ENCODE data around the gene AGBL3. TPM values are rescaled to one million over a fixed set of nuclear protein-coding genes. Genes with fewer than 3 reads are reported as not detected.

AGBL3 gene
- total and polyA plus RNA-seq, 9 of the 15 experiments (the other 6 are each of a cell fraction or from before 2014, with no cell fraction given), result 0.54 to 2.9 (median 1.7) TPM

- TF ChIP-seq E4F1 (CRISPR knock-in tag; IDR thresholded peaks at IDR 0.05; ENCODE audit: borderline replicate concordance), result no peak
- no peak for TF ChIP-seq MLX (CRISPR knock-in tag; conservative IDR thresholded peaks at IDR 0.05)
- TF ChIP-seq SAP30 (IDR thresholded peaks at IDR 0.05; ENCODE audit: borderline replicate concordance, insufficient read depth, low read depth, low read length, poor library complexity, severe bottlenecking), result no peak
- no peak for TF ChIP-seq ID3 (CRISPR knock-in tag; IDR thresholded peaks at IDR 0.05)
- no peak for TF ChIP-seq ID3 (tag; IDR thresholded peaks at IDR 0.05)
- TF ChIP-seq ETS2 (tag; IDR thresholded peaks at IDR 0.05; ENCODE audit: borderline replicate concordance, poor library complexity, severe bottlenecking), result no peak
- no peak for TF ChIP-seq CCAR2 (IDR thresholded peaks at IDR 0.05; ENCODE audit: low read depth, low read length)
- no peak for TF ChIP-seq SMARCB1 (IDR thresholded peaks at IDR 0.05; ENCODE audit: insufficient read length, low read depth)
- no peak for TF ChIP-seq MIER1 (IDR thresholded peaks at IDR 0.05; ENCODE audit: low read depth)
- TF ChIP-seq ILF3 (IDR thresholded peaks at IDR 0.05; ENCODE audit: borderline replicate concordance), result no peak
These were observed 170.0 kb downstream of the AGBL3 start (continued) for GRCh38 chr7:135156290-135156689.
